AG09319 (cell line): ENCODE data around the gene LRIF1.
A peak's percentile ranks its signal among the peaks of the same experiment; 100 is the strongest.

Experiments
- DNase-seq: peaks from one replicate; pipeline ENCODE4 v3.0.0-alpha.2; 2010; ENCODE audit warnings: low read depth; ENCODE audit errors: extremely low read depth
- TF ChIP-seq, protein P1 (sequence below): IDR thresholded peaks from 2 replicates; pipeline ENCODE4 v1.5.1; 2011; ENCODE audit warnings: low read depth, mild to moderate bottlenecking, inconsistent platforms, low read length, moderate library complexity

LRIF1 gene

DNA sequence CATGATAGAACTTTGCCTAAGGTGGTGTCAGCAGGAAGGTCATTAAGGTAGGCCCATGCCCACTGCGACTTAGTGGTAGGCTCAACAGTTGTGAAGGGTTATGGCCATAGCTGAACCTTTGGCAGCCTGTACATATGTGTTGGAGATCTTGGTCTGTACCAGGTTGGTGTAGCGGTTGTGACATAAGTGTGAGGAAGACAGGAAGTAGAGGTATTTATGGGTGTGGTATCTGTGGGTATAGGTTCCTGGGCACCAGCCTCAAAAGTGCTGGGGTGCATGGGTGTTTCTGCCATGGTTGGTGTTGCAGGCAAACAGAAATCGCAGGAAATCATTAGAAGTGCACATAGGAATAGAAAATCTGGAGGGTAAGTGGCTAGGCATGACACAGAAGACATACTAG lies 18.6 kb upstream of the LRIF1 start:
- TF ChIP-seq, protein P1, sequence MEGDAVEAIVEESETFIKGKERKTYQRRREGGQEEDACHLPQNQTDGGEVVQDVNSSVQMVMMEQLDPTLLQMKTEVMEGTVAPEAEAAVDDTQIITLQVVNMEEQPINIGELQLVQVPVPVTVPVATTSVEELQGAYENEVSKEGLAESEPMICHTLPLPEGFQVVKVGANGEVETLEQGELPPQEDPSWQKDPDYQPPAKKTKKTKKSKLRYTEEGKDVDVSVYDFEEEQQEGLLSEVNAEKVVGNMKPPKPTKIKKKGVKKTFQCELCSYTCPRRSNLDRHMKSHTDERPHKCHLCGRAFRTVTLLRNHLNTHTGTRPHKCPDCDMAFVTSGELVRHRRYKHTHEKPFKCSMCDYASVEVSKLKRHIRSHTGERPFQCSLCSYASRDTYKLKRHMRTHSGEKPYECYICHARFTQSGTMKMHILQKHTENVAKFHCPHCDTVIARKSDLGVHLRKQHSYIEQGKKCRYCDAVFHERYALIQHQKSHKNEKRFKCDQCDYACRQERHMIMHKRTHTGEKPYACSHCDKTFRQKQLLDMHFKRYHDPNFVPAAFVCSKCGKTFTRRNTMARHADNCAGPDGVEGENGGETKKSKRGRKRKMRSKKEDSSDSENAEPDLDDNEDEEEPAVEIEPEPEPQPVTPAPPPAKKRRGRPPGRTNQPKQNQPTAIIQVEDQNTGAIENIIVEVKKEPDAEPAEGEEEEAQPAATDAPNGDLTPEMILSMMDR: no peak
- no peak for DNase-seq

DNA sequence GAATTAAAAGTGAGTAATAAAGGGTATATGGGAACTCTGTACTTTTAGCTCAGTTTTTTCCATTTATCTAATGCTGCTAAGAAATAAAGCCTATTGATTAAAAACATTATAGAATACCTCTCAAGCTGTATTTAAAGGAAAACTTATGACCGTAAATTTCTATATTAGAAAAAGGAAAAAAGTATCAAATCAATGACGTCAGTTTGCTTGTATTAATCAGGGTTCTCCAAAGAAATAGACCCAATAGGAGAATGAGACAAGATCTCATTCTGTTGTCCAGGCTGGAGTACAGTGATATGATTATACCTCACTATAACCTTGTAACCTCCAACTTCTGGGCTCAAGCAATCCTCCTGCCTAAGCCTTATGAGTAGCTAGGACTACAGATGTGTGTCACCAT lies 15.4 kb upstream of the LRIF1 start:
- TF ChIP-seq, protein P1: no peak
- no peak for DNase-seq

DNA sequence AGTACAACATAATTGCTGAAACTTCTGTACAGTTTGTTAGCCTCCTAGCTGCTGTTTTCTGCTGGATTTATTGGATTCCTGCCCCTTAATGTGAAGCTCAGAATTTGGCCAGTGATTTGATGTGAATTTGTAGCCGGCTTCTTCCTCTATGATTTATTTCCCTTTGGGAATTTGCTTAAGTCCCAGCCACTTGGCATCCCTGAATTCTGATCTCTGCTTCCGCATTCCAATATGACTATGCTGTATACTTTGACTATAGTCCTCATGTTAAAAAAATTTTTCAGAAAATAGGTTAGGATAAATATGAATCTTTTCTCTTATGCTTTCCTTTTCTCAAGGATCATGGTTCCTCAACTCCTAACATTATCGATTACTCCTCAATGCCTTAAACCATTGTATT lies 12.4 kb upstream of the LRIF1 start:
- no peak for DNase-seq
- TF ChIP-seq, protein P1: no peak

DNA sequence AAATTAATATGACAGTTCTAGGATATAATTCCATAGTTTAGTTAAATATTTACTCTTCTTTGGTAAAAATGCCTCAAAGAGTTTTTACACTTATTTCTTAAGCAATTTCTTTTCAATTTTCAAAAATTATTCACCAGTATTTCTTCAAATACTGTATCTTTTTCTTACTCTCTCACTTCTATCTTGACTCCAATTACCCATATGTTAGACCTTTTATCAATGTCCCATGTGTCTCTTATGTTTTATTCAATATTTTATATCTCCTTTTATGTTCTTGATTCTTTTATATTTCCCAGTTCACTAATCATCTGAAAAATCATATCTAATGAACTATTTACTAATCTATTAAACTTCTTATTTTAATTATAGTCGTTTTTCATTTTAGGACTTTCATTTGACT lies 11.5 kb upstream of the LRIF1 start:
- TF ChIP-seq, protein P1: no peak
- DNase-seq: no peak

DNA sequence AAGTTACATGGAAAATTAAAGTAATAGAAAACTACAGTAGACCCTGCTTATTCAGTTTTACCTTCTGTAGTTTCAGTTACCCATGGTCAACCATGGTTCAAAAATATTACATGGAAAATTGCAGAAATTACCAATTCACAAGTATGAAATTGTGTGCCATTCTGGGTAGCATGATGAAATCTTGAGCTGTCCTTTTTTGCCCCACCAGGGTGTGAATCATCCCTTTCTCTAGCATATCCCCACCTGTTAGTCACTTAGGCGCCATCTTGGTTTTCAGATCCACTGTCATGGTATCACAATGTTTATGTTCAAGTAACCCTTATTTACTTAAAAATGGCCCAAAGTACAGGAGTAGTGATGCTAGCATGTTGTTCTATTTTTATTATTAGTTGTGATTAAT lies 3.5 kb upstream of the LRIF1 start:
- TF ChIP-seq, protein P1: no peak
- DNase-seq: no peak

DNA sequence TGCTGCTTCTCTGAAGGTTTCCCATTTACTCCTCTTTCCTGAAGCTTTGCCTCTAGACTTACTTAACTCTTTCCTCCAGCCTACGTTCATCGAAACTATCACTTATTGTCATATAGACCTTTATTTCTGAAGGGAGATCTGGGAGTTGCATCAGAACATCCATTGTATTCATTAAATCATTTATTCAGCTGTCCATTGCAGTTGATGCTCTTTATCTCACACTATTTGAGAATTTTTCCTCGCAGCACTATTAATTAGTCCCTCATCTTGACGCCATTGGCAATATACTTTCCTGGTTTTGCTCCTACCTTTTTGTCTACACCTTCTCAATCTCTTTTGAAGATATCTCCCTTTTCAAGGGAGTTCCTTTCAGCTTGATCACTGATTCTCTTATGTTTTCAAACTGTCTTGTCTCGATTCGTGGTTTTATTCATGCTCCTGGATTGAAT lies 757 bp upstream of the LRIF1 start:
- TF ChIP-seq, protein P1: no peak

DNA sequence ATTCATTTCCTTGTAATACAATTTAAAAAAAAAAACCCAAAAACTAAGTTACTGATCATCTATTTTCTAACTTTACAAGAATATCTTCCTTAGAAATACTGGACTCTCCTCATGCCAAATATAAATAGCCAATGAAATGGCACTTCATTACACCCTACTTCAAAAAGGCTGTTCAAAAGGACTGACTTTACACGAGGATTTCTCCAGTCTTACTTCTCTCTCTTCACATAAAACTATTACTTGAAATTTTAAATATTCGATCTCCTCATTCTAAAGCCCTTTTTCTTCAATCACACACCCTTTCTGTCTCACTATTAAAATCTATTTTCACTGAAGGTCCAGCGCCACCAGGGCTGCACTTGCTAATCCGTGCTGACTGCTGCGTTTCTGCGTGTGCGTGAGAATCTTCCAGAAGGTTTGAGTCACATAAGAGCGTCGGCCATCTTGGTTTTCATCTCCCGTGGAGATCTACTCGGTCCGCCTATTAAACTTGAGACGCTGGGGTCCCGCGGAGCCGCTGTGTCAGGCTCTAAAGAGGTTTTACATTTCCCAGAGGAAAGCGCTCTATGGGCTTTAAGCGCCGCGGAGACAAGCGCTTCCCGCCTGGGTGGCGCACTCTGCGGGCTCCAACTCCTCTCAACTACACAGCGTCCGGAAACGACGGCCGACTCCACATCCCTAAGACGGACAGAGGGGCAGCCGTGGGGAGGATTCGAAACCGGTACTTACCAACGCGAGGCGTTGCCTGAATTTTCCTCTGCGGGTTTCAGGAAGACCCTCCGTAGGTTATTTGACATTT lies 631 bp downstream of the LRIF1 start:
- TF ChIP-seq, protein P1: no peak; the same call in 1 of the 2 replicates
- DNase-seq: peak; percentile 67

More for the DNA sequence above, 757 bp upstream of the LRIF1 start:
- no peak for DNase-seq
